Measurements from ENCODE around the gene CYP4B1.

The CYP4B1 gene

GRCh38 chr1:46804027-46804889 lies 5.4 kb downstream of the CYP4B1 start:
- no peak overlapping the region for H3K4me3 ChIP-seq (ENCODE audit: low read depth, low read length)
- no peak for TF ChIP-seq CTCF (IDR thresholded peaks at IDR 0.05; ENCODE audit: borderline replicate concordance, insufficient read depth, low read depth, low read length)

GRCh38 chr1:46804926-46805325 lies 6.1 kb downstream of the CYP4B1 start:
- H3K4me3 ChIP-seq (ENCODE audit: low read depth, low read length), result no peak overlapping the region
- no peak for TF ChIP-seq CTCF (IDR thresholded peaks at IDR 0.05; ENCODE audit: borderline replicate concordance, insufficient read depth, low read depth, low read length)

GRCh38 chr1:46805755-46806154 lies 6.9 kb downstream of the CYP4B1 start:
- no peak overlapping the region for H3K4me3 ChIP-seq (ENCODE audit: low read depth, low read length)
- no peak for TF ChIP-seq CTCF (IDR thresholded peaks at IDR 0.05; ENCODE audit: borderline replicate concordance, insufficient read depth, low read depth, low read length)

- H3K4me3 ChIP-seq (ENCODE audit: low read depth, low read length), result no peak overlapping the region
- TF ChIP-seq CTCF (IDR thresholded peaks at IDR 0.05; ENCODE audit: borderline replicate concordance, insufficient read depth, low read depth, low read length), result no peak
Observed at GRCh38 chr1:46806196-46807020, 7.6 kb downstream of the CYP4B1 start.

GRCh38 chr1:46807046-46807972 lies 8.5 kb downstream of the CYP4B1 start:
- H3K4me3 ChIP-seq (ENCODE audit: low read depth, low read length), result no peak overlapping the region
- no peak for TF ChIP-seq CTCF (IDR thresholded peaks at IDR 0.05; ENCODE audit: borderline replicate concordance, insufficient read depth, low read depth, low read length)

- H3K4me3 ChIP-seq (ENCODE audit: low read depth, low read length), result no peak overlapping the region
- no peak for TF ChIP-seq CTCF (IDR thresholded peaks at IDR 0.05; ENCODE audit: borderline replicate concordance, insufficient read depth, low read depth, low read length)
Observed at GRCh38 chr1:46809071-46809470, 10.2 kb downstream of the CYP4B1 start.
